ENCODE measurements around the gene RIMS1. TPM values are rescaled to one million over a fixed set of nuclear protein-coding genes. Genes with fewer than 3 reads are reported as not detected.

The RIMS1 gene
- total RNA-seq, 6 experiments from 2014 or later: 1.5 to 2.5 (median 2.2) TPM

DNA sequence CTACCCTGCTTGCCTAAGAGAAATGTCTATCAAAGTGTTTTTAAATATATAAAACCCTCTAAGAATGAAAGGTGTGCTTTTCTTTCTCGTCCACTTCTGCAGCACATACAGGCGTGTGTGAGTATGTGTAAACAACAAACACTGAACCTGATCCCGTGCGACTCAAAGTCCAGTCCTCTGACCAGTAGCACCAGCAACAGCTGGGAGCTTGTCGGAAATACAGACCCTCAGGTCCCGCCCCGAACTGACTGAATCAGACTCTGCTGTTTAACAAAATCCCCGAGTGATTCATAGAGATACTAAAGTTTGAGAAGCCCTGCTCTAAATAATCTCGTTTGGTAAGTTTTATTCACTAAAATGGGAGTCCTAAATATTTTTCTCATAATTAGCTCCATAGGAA lies 527.5 kb downstream of the RIMS1 start:
- DNase-seq: no peak
- Mint-ChIP-seq H3K27me3 (ENCODE audit: insufficient read depth) (no peaks in the 10 kb centered on the region), H3K36me3 (ENCODE audit: low read depth) (peaks cover 8% of the 10 kb centered on the region; the same call in 1 of the 2 replicates), H3K4me3 (peak overlapping the region; percentile 30; the same call in 1 of the 2 replicates), H3K4me1 (ENCODE audit: low read depth) (peaks cover 88% of the 10 kb centered on the region), H3K9me3 (no peaks in the 10 kb centered on the region), H3K27ac (peak overlapping the region; percentile 77)
- TF ChIP-seq CTCF (IDR thresholded peaks at IDR 0.05): no peak

DNA sequence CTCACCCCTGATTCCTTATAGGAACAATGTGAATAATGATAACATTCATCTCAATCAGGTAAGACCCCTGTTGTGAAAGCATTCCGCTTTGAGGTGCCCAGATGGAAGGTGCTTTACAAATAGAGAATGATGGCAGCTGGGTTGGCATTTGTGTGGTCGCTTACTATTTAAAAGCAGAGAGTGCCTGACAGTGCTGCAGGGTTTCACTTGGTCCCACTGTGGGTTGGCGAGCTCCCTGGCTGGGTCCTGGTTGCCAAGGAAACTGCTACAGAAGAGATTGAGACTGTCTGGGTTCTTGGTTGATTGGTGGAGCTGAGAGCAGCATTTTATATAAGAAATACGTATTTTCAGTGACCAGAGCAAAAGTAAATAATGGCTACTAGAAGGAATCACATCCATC lies 528.3 kb downstream of the RIMS1 start:
- H3K36me3 Mint-ChIP-seq (ENCODE audit: low read depth): peaks cover 8% of the 10 kb centered on the region; the same call in 1 of the 2 replicates
- no peak overlapping the region for H3K4me3 Mint-ChIP-seq
- peaks cover 96% of the 10 kb centered on the region for H3K4me1 Mint-ChIP-seq (ENCODE audit: low read depth)
- H3K27me3 Mint-ChIP-seq (ENCODE audit: insufficient read depth): no peaks in the 10 kb centered on the region
- no peak for DNase-seq
- no peak for TF ChIP-seq CTCF (IDR thresholded peaks at IDR 0.05)
- H3K27ac Mint-ChIP-seq: peak overlapping the region; percentile 77
- no peaks in the 10 kb centered on the region for H3K9me3 Mint-ChIP-seq

GRCh38 chr6:72416744-72417465 lies 530.6 kb downstream of the RIMS1 start:
- Mint-ChIP-seq H3K27ac (peak overlapping the region; percentile 93), H3K4me3 (no peak overlapping the region), H3K27me3 (ENCODE audit: insufficient read depth) (no peaks in the 10 kb centered on the region), H3K9me3 (no peaks in the 10 kb centered on the region), H3K4me1 (ENCODE audit: low read depth) (peaks cover 97% of the 10 kb centered on the region), H3K36me3 (ENCODE audit: low read depth) (peaks cover 8% of the 10 kb centered on the region; the same call in 1 of the 2 replicates)
- TF ChIP-seq CTCF (IDR thresholded peaks at IDR 0.05): no peak
- no peak for DNase-seq

DNA sequence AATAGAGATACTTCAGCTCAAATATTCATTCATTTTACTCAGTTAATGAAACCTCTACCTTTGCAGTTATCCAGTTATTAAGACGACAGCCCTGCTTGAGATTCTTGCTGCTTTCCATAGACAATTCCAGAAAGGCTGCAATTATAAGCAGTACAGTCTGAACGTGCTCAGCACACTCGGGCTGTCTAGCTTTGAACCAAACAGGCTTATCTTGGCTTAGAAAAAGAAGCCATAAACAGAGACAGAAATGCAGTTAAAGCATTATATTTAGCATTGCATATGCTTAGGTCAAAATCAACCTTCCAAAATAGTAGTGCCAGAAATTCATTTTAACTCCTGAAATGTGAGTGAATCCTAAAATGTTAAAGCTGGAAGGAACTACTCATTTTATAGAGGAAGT lies 531.4 kb downstream of the RIMS1 start:
- peaks cover 8% of the 10 kb centered on the region; the same call in 1 of the 2 replicates for H3K36me3 Mint-ChIP-seq (ENCODE audit: low read depth)
- no peaks in the 10 kb centered on the region for H3K27me3 Mint-ChIP-seq (ENCODE audit: insufficient read depth)

GRCh38 chr6:72418495-72418894 lies 532.1 kb downstream of the RIMS1 start:
- H3K27me3 Mint-ChIP-seq (ENCODE audit: insufficient read depth): no peaks in the 10 kb centered on the region
- peaks cover 8% of the 10 kb centered on the region; the same call in 1 of the 2 replicates for H3K36me3 Mint-ChIP-seq (ENCODE audit: low read depth)
- peaks cover 97% of the 10 kb centered on the region for H3K4me1 Mint-ChIP-seq (ENCODE audit: low read depth)
- DNase-seq: peak; percentile 86
- peak overlapping the region; percentile 93 for H3K27ac Mint-ChIP-seq
- no peaks in the 10 kb centered on the region for H3K9me3 Mint-ChIP-seq
- peak overlapping the region; percentile 45 for H3K4me3 Mint-ChIP-seq
- no peak for TF ChIP-seq CTCF (IDR thresholded peaks at IDR 0.05)

More for the DNA sequence above, 531.4 kb downstream of the RIMS1 start:
- no peaks in the 10 kb centered on the region for H3K9me3 Mint-ChIP-seq
- no peak for TF ChIP-seq CTCF (IDR thresholded peaks at IDR 0.05)
- peak overlapping the region; percentile 93 for H3K27ac Mint-ChIP-seq
- no peak overlapping the region; the same call in 1 of the 2 replicates for H3K4me3 Mint-ChIP-seq
- no peak for DNase-seq
- H3K4me1 Mint-ChIP-seq (ENCODE audit: low read depth): peaks cover 97% of the 10 kb centered on the region

All from HFFc6 (cell line).